ENCODE data around the gene RECQL. TPM values are rescaled to one million over a fixed set of nuclear protein-coding genes. Genes with fewer than 3 reads are reported as not detected.

The RECQL gene
- total RNA-seq, 1 experiment from 2014 or later = 40.3 TPM

DNA sequence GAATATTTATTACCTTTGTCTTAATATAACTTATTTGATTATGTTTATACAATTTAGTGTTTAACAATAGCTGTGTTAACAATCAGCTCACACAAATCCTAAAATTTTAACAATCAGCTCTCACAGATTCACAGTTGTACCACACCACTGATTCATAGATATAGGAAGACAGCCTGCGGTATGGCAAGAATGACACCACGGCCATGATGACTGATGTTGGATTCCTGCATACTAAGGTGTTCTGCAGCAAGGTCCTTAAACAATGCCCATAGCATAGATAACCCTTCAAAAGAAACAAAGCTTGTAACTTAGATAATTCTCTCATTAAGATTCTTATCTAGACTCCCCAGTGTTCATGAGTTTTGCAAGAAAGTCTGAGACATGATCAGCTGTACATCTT, 67.9 kb downstream of the RECQL start (continued):
- TF ChIP-seq GTF2I (CRISPR knock-in tag; conservative IDR thresholded peaks at IDR 0.05) (no peak), ZNF512 (CRISPR knock-in tag; IDR thresholded peaks at IDR 0.05; ENCODE audit: borderline replicate concordance) (no peak), EMX1 (CRISPR knock-in tag; IDR thresholded peaks at IDR 0.05) (no peak), E2F1 (CRISPR knock-in tag; IDR thresholded peaks at IDR 0.05) (no peak)

DNA sequence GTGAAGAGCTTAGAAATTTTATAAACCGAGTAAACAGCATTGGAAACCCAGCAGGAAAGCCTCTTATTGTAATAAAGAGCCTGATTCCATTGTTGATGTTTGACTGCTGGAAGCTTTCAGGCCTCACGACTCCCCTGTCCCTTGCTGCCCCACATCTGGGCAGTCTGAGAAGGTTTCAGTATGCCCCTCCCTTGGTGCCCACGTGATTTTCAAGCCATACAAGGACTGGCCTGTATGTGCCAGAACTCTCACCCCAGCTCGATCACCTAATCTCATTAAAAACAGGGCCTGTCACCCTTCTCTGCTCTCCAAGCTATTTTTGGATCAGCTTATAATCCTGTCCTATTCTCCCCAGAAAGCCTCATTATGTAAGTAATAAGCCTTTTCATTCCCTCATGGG, 71.4 kb downstream of the RECQL start:
- ChIA-PET CTCF (interaction anchor here (0.7 kb wide), 1 partner anchor 117 kb away, joined by 3 read pairs; no protein-coding TSS in a partner anchor), POLR2A (no interaction called here)
- Mint-ChIP-seq H3K4me1 (no peaks in the 10 kb centered on the region), H3K27ac (no peak overlapping the region), H3K36me3 (no peaks in the 10 kb centered on the region), H3K9me3 (peaks cover 14% of the 10 kb centered on the region), H3K27me3 (ENCODE audit: low read depth) (no peaks in the 10 kb centered on the region), H3K4me3 (no peak overlapping the region)
- TF ChIP-seq MAX (CRISPR knock-in tag; IDR thresholded peaks at IDR 0.05) = no peak
- TF ChIP-seq, protein P1, sequence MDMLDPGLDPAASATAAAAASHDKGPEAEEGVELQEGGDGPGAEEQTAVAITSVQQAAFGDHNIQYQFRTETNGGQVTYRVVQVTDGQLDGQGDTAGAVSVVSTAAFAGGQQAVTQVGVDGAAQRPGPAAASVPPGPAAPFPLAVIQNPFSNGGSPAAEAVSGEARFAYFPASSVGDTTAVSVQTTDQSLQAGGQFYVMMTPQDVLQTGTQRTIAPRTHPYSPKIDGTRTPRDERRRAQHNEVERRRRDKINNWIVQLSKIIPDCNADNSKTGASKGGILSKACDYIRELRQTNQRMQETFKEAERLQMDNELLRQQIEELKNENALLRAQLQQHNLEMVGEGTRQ (CRISPR knock-in tag; IDR thresholded peaks at IDR 0.05) = peak; percentile 59
- DNase-seq (ENCODE audit: low spot score) = peak; percentile 12
- ATAC-seq = peak; percentile 91

DNA sequence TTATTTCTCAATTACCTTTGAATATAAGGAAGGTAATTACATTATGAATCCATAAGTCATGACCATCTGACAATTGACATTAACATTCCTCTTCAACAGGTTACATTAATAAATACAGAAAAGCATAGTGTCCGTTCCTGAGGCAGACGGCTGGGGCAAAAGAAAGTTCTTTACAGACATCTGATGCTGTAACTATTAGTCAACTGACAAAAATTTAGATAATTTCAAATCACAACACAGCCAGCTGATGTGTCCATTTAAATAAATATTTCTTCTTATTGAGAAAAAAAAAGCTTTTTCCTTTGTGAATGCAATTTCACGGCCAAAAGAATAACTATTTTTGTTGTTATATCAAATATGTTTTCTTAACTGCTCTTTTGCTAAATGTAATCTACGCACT, 73.2 kb downstream of the RECQL start:
- POLR2A ChIA-PET = no interaction called here
- Mint-ChIP-seq H3K36me3 (no peaks in the 10 kb centered on the region), H3K9me3 (peaks cover 14% of the 10 kb centered on the region), H3K4me3 (no peak overlapping the region), H3K27me3 (ENCODE audit: low read depth) (no peaks in the 10 kb centered on the region), H3K27ac (no peak overlapping the region), H3K4me1 (no peaks in the 10 kb centered on the region)
- DNase-seq (ENCODE audit: low spot score) = no peak
- CTCF ChIA-PET = no interaction called here
- ATAC-seq = no peak
- no peak for TF ChIP-seq NR1H2 (CRISPR knock-in tag; IDR thresholded peaks at IDR 0.05)
- TF ChIP-seq MYBL2 (CRISPR knock-in tag; IDR thresholded peaks at IDR 0.05) = no peak
- no peak for TF ChIP-seq ZSCAN18 (CRISPR knock-in tag; IDR thresholded peaks at IDR 0.05)
- TF ChIP-seq, protein P2, sequence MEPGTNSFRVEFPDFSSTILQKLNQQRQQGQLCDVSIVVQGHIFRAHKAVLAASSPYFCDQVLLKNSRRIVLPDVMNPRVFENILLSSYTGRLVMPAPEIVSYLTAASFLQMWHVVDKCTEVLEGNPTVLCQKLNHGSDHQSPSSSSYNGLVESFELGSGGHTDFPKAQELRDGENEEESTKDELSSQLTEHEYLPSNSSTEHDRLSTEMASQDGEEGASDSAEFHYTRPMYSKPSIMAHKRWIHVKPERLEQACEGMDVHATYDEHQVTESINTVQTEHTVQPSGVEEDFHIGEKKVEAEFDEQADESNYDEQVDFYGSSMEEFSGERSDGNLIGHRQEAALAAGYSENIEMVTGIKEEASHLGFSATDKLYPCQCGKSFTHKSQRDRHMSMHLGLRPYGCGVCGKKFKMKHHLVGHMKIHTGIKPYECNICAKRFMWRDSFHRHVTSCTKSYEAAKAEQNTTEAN (CRISPR knock-in tag; IDR thresholded peaks at IDR 0.05) = no peak
- TF ChIP-seq, protein P3, sequence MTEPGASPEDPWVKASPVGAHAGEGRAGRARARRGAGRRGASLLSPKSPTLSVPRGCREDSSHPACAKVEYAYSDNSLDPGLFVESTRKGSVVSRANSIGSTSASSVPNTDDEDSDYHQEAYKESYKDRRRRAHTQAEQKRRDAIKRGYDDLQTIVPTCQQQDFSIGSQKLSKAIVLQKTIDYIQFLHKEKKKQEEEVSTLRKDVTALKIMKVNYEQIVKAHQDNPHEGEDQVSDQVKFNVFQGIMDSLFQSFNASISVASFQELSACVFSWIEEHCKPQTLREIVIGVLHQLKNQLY (CRISPR knock-in tag; IDR thresholded peaks at IDR 0.05) = no peak
- no peak for TF ChIP-seq ZNF671 (CRISPR knock-in tag; IDR thresholded peaks at IDR 0.05)
- TF ChIP-seq IRF1 (CRISPR knock-in tag; IDR thresholded peaks at IDR 0.05) = no peak
- no peak for TF ChIP-seq AFF4 (CRISPR knock-in tag; IDR thresholded peaks at IDR 0.05; ENCODE audit: borderline replicate concordance)
- no peak for TF ChIP-seq MXD4 (CRISPR knock-in tag; IDR thresholded peaks at IDR 0.05; ENCODE audit: borderline replicate concordance)
- TF ChIP-seq ZNF281 (CRISPR knock-in tag; IDR thresholded peaks at IDR 0.05) = no peak
